Glomerular visceral epithelial cell (primary cell): ENCODE results near the gene SPN.
"Not testable (repeated sequence)": the region's sequence is repeated elsewhere in the genome, so short reads cannot be mapped to it uniquely, and the experiment has no call there.

Experiments
- DNase-seq: peaks from one replicate; pipeline ENCODE4 v3.0.0-alpha.2; 2016; ENCODE audit errors: extremely low spot score

Gene SPN, protein sequence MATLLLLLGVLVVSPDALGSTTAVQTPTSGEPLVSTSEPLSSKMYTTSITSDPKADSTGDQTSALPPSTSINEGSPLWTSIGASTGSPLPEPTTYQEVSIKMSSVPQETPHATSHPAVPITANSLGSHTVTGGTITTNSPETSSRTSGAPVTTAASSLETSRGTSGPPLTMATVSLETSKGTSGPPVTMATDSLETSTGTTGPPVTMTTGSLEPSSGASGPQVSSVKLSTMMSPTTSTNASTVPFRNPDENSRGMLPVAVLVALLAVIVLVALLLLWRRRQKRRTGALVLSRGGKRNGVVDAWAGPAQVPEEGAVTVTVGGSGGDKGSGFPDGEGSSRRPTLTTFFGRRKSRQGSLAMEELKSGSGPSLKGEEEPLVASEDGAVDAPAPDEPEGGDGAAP

GRCh38 chr16:29663016-29663806 is at the start of gene SPN:
Gene SPN, plus strand, starts transcription at chr16:29663247. Its CDS starts 482 bp downstream, at chr16:29663729.
- no peak for DNase-seq

DNA sequence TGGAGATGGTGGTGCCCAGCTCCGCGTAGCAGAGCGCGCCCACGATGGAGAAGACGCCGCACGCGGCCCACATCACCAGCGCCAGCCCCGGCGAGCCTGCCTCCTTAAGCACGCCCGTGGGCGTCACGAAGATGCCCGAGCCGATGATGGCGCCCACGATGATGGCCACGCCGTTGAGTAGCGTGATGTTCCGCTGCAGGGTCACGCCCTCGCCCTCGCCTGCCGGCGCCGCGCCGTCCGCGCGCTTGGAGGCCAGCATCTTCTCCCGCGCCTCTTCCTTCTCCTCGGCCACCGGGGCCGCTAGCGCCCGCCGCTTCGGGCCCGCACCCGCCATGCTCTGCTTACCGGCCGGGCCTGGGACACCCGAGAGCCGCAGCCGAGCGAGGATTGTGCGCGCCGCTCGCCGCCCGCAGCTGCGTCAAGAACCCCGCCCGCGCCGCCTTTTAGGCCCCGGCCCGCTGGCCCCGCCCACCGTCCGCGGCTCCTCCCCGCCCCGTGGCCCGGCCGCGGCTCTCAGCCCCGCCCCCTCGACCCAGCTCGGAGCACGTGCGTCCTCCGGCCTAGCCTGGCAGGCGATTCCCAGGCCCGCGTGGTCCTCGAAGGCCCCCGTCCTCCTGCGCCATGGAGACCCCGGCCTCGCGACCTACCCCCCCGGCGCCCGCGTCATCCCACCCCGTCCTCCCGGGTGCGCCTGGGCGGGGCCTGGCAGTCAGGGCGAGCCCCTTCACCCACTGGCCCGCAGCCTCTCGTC is 49.6 kb upstream of the SPN start:
- DNase-seq, result peak; percentile 42

DNA sequence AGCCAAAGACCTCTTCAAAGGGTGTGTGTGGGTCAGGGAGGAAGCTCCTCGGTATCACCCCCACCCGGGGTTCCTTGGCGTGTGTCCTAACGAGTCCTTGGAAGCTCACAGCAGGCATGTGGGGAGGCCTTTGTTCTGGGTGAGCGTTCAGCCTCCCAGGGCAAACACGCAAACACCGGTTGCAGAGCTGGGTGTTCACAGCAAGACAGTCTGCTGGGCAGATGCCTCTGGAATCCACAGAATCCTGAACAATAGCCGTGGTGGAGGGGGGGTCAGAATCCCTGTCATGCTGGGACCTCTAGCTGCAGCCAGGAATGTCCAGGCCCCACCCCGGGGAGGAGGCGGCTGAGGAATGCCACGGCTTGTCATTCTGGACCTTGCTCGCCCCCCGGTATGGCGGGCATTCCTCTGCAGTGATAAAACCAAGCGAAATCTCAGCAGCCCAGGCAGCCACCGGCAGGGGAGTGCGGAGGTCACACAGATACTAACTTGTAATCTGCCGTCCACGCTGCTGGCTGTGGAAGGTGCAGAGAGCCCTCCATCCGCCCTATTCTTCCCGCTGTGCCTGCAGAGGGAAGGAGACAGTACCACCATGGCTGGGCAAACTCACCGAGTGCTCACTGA is 48.2 kb upstream of the SPN start:
- peak; percentile 33 for DNase-seq

DNA sequence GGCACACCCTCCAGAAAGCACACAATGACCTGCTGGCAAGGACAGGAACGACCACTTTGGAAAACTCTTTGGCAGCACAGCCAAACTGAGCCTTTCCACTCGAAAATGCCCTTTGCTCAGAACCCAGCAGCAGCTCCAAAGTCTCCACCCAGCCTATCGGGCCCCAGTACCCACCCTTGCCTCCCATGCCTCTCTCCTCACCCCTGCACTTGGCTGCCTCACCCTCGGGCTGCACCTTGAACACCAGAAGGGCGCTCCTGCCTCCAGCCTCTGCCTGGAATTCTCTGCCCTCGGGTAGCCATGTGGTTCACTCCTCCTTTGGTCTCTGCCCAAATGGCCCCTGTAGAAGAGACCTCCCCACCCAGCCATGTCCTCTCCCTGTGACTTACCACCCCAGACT is 46.9 kb upstream of the SPN start:
- DNase-seq, result not testable (repeated sequence)

- not testable (repeated sequence) for DNase-seq
These were observed 42.5 kb upstream of the SPN start for GRCh38 chr16:29620591-29620990.

GRCh38 chr16:29622738-29623137 is 40.3 kb upstream of the SPN start:
- DNase-seq, result not testable (repeated sequence)

- DNase-seq, result not testable (repeated sequence)
These were observed 39.8 kb upstream of the SPN start for GRCh38 chr16:29623253-29623652.

GRCh38 chr16:29625114-29625513 is 37.9 kb upstream of the SPN start:
- DNase-seq, result not testable (repeated sequence)

DNA sequence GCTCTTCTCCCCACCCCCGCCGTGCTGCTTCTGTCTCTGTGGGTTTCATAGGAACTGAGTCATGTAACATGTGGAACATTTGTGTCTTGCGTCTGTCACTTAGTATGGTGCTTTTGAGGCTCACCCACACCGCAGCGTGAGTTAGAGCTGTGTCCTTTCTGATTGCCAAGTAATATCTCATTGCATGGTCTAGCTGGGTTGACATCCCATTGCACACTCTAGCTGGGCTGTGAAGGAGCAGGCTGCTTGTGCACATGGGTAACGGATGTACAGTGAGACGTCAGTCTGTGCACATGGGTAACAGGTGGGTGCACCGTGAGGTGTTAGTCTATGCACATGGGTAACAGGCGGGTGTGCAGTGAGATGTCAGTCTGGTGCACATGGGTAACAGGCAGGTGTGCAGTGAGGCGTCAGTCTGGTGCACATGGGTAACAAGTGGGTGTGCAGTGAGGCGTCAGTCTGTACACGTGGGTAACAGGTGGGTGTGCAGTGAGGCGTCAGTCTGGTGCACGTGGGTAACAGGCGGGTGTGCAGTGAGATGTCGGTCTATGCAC is 36.2 kb upstream of the SPN start:
- DNase-seq, result not testable (repeated sequence)

DNA sequence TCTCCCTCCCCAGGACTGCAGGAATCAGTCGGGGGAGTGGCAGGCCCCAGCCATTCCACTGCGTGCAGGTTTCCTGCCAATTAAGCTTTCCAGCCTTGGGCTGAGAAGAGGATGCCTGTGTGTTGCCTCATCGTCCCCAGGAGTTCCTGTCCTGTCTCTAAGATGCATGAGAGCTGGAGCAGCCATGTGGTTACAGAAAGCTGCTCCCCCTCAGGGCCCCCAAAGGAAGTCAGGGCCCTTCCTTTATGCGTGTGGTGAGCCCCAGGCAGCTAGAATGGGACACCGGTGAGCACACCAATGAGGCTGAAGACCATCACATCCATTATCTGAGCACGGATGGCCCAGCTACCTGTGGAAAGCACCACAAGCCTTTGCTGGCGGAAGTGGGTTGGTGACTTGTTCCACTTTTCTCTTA is 35.4 kb upstream of the SPN start:
- DNase-seq, result not testable (repeated sequence)

- DNase-seq, result not testable (repeated sequence)
These were observed 34.3 kb upstream of the SPN start for GRCh38 chr16:29628707-29629106.

DNA sequence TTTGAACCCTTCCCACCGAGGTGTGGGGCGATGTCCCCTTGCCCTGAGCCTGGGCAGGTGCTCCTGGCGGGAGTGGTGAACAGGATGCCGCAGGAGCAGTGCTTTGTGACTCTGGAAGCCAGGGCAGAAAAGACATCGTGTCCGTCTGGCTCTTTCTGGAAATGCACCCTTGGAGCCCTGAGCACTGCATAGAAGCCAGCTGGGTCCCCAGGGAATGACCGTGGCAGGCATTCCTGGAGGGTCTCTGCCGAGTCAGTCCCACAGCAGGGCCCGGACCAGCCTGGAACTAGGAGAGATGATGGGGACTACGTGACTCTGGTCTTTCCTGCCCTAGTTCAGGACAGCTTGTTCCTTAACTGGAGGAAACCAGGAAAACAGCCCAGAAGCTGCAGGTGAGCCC is 33.7 kb upstream of the SPN start:
- DNase-seq, result not testable (repeated sequence)

- not testable (repeated sequence) for DNase-seq
These were observed 31.4 kb upstream of the SPN start for GRCh38 chr16:29631658-29632057.

DNA sequence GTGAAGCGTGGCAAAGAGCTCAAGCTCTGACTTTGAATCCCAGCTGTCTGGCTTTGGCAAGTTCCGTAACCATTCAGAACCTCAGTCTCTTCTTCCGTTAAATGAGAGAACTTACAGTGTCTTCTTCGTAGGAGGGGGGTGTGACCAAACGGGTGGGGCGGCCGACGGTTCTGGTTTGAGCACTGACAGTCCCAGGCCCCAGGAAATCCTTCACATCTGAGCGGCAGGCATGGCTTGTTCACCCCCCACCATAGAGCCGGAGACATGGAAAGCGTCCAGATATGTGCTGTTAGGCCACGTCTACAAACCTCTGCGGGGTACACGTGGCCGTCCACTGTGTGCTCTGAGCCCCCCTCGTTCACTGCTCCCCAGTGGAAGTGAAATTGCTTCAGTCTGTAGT is 27.1 kb upstream of the SPN start:
- not testable (repeated sequence) for DNase-seq

GRCh38 chr16:29636368-29636767 is 26.7 kb upstream of the SPN start:
- not testable (repeated sequence) for DNase-seq

GRCh38 chr16:29638751-29639150 is 24.3 kb upstream of the SPN start:
- not testable (repeated sequence) for DNase-seq

DNA sequence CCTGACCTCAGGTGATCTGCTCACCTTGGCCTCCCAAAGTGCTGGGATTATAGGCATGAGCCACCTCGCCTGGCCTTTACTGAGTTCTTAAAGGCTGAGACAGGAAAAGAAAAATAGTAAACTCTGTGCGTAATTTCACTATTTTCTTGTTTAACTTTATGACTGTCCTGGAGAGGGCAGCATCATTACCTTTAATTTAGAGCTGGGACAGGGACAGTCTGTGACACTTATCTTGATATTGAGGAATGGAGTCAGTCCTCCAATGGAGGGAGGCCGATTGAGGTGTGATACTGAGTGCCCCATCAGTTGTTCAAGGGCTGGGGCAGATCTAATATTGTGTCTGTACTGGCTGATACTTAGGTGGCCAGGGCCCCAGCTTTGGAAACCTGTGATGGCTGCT is 21.5 kb upstream of the SPN start:
- DNase-seq, result no peak

- no peak for DNase-seq
These were observed 19.5 kb upstream of the SPN start for GRCh38 chr16:29643596-29643995.

DNA sequence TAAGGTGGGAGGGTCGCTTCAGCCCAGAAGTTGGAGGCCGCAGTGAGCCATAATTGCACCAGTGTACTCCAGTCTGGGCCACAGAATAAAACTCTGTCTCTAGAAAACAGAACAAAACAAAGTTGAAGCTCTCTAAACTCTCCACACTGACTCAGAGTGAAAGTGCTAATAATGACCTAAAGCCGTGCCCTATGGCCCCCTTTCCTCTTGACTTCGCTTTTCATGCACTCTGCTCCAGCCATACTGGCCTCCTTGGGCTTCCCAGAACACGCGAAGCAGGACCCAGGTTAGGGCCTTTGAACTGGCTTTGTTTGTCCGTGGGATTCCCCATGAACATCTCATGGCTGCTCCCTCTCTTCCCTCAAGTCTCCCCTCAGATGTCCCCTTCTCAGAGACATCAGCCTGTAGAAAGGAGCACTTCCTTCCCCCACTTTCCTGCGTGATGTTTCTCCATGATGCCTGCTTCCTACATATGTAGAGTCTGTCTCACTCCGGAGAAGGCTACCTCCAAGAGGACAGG is 18.6 kb upstream of the SPN start:
- DNase-seq, result no peak

- DNase-seq, result no peak
These were observed 17.9 kb upstream of the SPN start for GRCh38 chr16:29644973-29645693.
